Suprapubic skin (tissue), 4 donors: Measurements from ENCODE around the gene FHOD3. TPM values are rescaled to one million over a fixed set of nuclear protein-coding genes. Genes with fewer than 3 reads are reported as not detected.

Source experiments
- DNase-seq, 2 donors: peaks; one replicate each; pipeline ENCODE4 v3.0.0-alpha.2; 2019; ENCODE audit warnings: low spot score in 2 of 2
- H3K27ac ChIP-seq: fragments of 200-600 bp; sonication (generic); one replicate; pipeline ENCODE4 v1.5.1; 2019
- H3K27me3 ChIP-seq: fragments of 200-600 bp; sonication (generic); one replicate; pipeline ENCODE4 v1.5.1; 2019
- H3K36me3 ChIP-seq: fragments of 200-600 bp; sonication (generic); one replicate; pipeline ENCODE4 v1.5.1; 2019
- H3K4me1 ChIP-seq: fragments of 200-600 bp; sonication (generic); one replicate; pipeline ENCODE4 v1.5.1; 2019
- H3K4me3 ChIP-seq: fragments of 200-600 bp; sonication (generic); one replicate; pipeline ENCODE4 v1.5.1; 2019; ENCODE audit warnings: mild to moderate bottlenecking
- H3K9me3 ChIP-seq: fragments of 200-600 bp; sonication (generic); one replicate; pipeline ENCODE4 v1.5.1; 2019
- CTCF ChIP-seq, 2 donors: fragments of 200-600 bp in 1 of 2; fragments of 450-650 bp in 1 of 2; sonication (generic) in 1 of 2; IDR thresholded peaks; one replicate each; pipeline ENCODE4 v1.5.1; 2016 to 2019; ENCODE audit warnings: antibody characterized with exemption in 2 of 2, mild to moderate bottlenecking in 1 of 2, moderate library complexity in 1 of 2
- EP300 ChIP-seq: sonication (generic); formaldehyde crosslinking; IDR thresholded peaks from one replicate; pipeline ENCODE4 v1.6.1; 2017; ENCODE audit warnings: antibody characterized with exemption
- POLR2A ChIP-seq, 2 donors: fragments of 450-650 bp; IDR thresholded peaks; one replicate each; pipeline ENCODE4 v1.6.1; 2017; ENCODE audit warnings: antibody characterized with exemption in 2 of 2, mild to moderate bottlenecking in 2 of 2, moderate library complexity in 2 of 2
- POLR2AphosphoS5 ChIP-seq, 3 donors: sonication (generic); formaldehyde crosslinking; IDR thresholded peaks; one replicate each; pipeline ENCODE4 v1.6.1; 2017; ENCODE audit warnings: antibody characterized with exemption in 3 of 3
- WGBS: methylation state at CpG from one replicate; pipeline ENCODE4 v1.1.5; 2018; 5-methylcytosine and 5-hydroxymethylcytosine counted together
- total RNA-seq, 4 donors: library from RNA; depleted of rRNA; stranded (reverse); fragments of >200 nt; gene quantifications; one replicate each; pipeline ENCODE4 v1.1.0, GENCODE V29; 2016

The FHOD3 gene
- total RNA-seq, 4 donors from 2014 or later: 5.8 to 18.7 (median 15.5) TPM

GRCh38 chr18:36316246-36316645 lies 18.7 kb downstream of the FHOD3 start:
- Histone ChIP-seq H3K9me3 (no peaks in the 10 kb centered on the region), H3K27ac (no peak overlapping the region), H3K27me3 (no peaks in the 10 kb centered on the region), H3K4me1 (no peaks in the 10 kb centered on the region), H3K36me3 (no peaks in the 10 kb centered on the region), H3K4me3 (no peak overlapping the region)
- TF ChIP-seq POLR2AphosphoS5 (IDR thresholded peaks at IDR 0.05) (no peak), CTCF (IDR thresholded peaks at IDR 0.05) (no peak), EP300 (no peak), POLR2A (IDR thresholded peaks at IDR 0.05) (no peak)
- WGBS: 92% methylated on average over 2 of the region's 2 CpGs
- DNase-seq: no peak

GRCh38 chr18:36321658-36322407 lies 24.3 kb downstream of the FHOD3 start:
- no peaks in the 10 kb centered on the region for H3K4me1 ChIP-seq
- no peak for DNase-seq
- no peaks in the 10 kb centered on the region for H3K36me3 ChIP-seq
- H3K9me3 ChIP-seq: no peaks in the 10 kb centered on the region
- no peak overlapping the region for H3K27ac ChIP-seq
- 67% methylated on average over 10 of the region's 10 CpGs for WGBS
- H3K27me3 ChIP-seq: no peaks in the 10 kb centered on the region
- TF ChIP-seq EP300: no peak
- TF ChIP-seq CTCF (IDR thresholded peaks at IDR 0.05): no peak
- no peak overlapping the region for H3K4me3 ChIP-seq

DNA sequence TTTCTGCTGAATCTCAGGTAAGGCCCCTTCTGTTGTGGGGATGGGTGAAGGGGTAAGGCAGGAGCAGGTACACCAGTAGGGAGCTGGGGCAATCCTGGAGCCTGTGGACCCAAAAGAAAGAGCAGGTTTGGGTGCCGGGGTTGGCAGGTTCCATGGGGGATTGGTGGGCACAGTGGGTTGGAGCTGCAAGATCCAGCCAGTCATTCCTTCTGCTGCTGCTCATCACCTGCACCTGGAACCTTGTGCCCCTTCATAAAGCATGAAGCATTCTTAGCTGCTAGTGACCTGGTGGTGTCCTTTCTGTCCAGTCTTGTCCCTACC lies 24.9 kb downstream of the FHOD3 start:
- Histone ChIP-seq H3K36me3 (no peaks in the 10 kb centered on the region), H3K27ac (no peak overlapping the region), H3K9me3 (no peaks in the 10 kb centered on the region), H3K27me3 (no peaks in the 10 kb centered on the region), H3K4me1 (no peaks in the 10 kb centered on the region), H3K4me3 (no peak overlapping the region)
- WGBS: 100% methylated on average over 1 of the region's 1 CpG
- TF ChIP-seq POLR2A (IDR thresholded peaks at IDR 0.05): no peak
- TF ChIP-seq EP300: no peak
- TF ChIP-seq CTCF (IDR thresholded peaks at IDR 0.05): no peak
- TF ChIP-seq POLR2AphosphoS5 (IDR thresholded peaks at IDR 0.05): no peak
- no peak for DNase-seq

GRCh38 chr18:36322734-36323133 lies 25.2 kb downstream of the FHOD3 start:
- 90% methylated on average over 4 of the region's 4 CpGs for WGBS
- no peak overlapping the region for H3K4me3 ChIP-seq
- H3K4me1 ChIP-seq: no peaks in the 10 kb centered on the region
- no peak overlapping the region for H3K27ac ChIP-seq
- DNase-seq: no peak
- no peaks in the 10 kb centered on the region for H3K36me3 ChIP-seq
- no peaks in the 10 kb centered on the region for H3K27me3 ChIP-seq
- TF ChIP-seq EP300 (no peak), POLR2A (IDR thresholded peaks at IDR 0.05) (no peak), CTCF (IDR thresholded peaks at IDR 0.05) (no peak)
- H3K9me3 ChIP-seq: no peaks in the 10 kb centered on the region

DNA sequence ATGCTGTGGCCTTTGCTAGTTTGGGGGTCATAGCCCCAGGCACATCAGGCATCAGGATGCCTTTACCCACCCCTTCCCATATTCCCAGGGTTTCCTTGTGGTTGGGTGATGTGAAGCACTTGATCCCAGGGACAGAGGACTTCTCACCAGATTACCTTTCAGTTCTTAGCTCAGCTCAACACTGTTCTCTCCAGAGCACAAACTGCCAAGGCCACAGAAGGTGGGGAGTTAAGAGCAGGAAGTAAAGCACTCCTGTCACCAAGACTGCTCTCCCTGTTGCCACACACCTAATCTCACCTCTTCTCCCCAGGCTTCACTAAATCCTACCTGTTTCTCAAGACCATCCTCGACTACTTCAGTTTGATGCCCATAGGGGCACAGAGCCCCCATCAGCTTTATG lies 25.9 kb downstream of the FHOD3 start:
- Histone ChIP-seq H3K4me3 (no peak overlapping the region), H3K27ac (no peak overlapping the region), H3K4me1 (no peaks in the 10 kb centered on the region), H3K36me3 (no peaks in the 10 kb centered on the region), H3K27me3 (no peaks in the 10 kb centered on the region), H3K9me3 (no peaks in the 10 kb centered on the region)
- WGBS: 89% methylated on average over 1 of the region's 1 CpG
- TF ChIP-seq POLR2A (IDR thresholded peaks at IDR 0.05) (no peak), EP300 (no peak), CTCF (IDR thresholded peaks at IDR 0.05) (no peak), POLR2AphosphoS5 (IDR thresholded peaks at IDR 0.05) (no peak)
- DNase-seq: no peak
